Endothelial cell of umbilical vein (primary cell): ENCODE measurements around the gene SCGB1D2.

ENCODE experiments used
- EZH2 ChIP-seq: IDR thresholded peaks from 2 replicates; pipeline ENCODE4 v1.6.1; 2012; ENCODE audit warnings: borderline replicate concordance, low read depth, mild to moderate bottlenecking, moderate library complexity, low read length, inconsistent platforms; ENCODE audit not compliant: severe bottlenecking
- FOS ChIP-seq: IDR thresholded peaks from 2 replicates; pipeline ENCODE4 v1.6.1; 2011; ENCODE audit warnings: mild to moderate bottlenecking, low read length, moderate library complexity, borderline replicate concordance; ENCODE audit not compliant: insufficient read depth
- GATA2 ChIP-seq: IDR thresholded peaks from 2 replicates; pipeline ENCODE4 v1.7.0; 2011; ENCODE audit warnings: low read depth, mild to moderate bottlenecking, moderate library complexity, mixed read lengths, low read length; ENCODE audit not compliant: insufficient read length, insufficient read depth
- JUN ChIP-seq: IDR thresholded peaks from 2 replicates; pipeline ENCODE4 v1.6.1; 2011; ENCODE audit warnings: borderline replicate concordance, low read depth; ENCODE audit not compliant: insufficient read length, insufficient read depth
- MYC ChIP-seq: IDR thresholded peaks from one replicate; pipeline ENCODE4 v1.6.1; 2011; ENCODE audit warnings: mild to moderate bottlenecking, low read depth, low read length
- POLR2A ChIP-seq: IDR thresholded peaks from 2 replicates; pipeline ENCODE4 v1.6.1; 2012; ENCODE audit warnings: low read depth, mild to moderate bottlenecking, control low read depth, low read length
- POLR2AphosphoS5 ChIP-seq: IDR thresholded peaks from 2 replicates; pipeline ENCODE4 v1.6.1; 2012; ENCODE audit warnings: low read depth, mild to moderate bottlenecking, control low read depth, low read length, moderate library complexity; ENCODE audit not compliant: insufficient read depth
- TF ChIP-seq, protein P1 (sequence below), 2 donors: IDR thresholded peaks; 1 replicate in 1 of 2; 2 replicates in 1 of 2; pipeline ENCODE4 v1.5.1; 2011; ENCODE audit warnings: low read length in 2 of 2, mild to moderate bottlenecking in 2 of 2, moderate library complexity in 2 of 2, control low read depth in 1 of 2, inconsistent platforms in 1 of 2, low read depth in 1 of 2; ENCODE audit not compliant: insufficient read depth in 1 of 2; ENCODE audit errors: extremely low read depth in 1 of 2
- TF ChIP-seq, protein P2 (sequence below): IDR thresholded peaks from 2 replicates; pipeline ENCODE4 v1.6.1; 2011; ENCODE audit not compliant: insufficient read depth, insufficient read length

DNA sequence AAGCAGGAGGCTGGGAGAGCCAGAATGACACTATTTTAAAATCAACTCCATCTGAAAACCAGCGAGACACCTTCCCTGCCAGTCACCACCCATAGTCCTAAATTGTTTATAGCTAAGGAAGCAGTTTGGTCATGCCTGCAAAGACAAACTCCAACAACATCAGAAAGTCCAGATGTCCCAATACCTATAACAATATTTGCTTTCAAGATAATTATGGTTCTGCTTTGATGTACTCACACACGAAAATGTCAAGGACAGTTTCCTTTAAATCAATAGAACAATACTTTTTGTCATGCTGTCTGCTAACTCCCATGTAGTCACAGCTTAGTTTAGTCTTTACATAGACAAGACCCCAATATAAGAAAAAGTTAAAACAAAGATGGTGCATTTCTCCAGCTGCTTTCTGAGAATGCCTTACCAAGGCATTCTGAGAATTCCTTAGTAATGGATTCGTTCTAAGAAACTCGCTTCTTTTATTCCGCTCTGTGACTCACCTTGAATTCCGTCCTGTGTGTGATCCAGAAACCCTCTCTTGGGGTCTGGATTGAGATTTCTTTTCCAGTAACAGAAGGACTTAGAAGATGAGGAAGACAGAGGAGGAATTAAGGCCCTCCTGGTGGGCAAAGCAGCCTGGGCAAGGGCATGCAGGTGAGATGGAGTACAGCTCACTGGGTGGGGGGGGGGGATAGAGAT, 18.4 kb downstream of the SCGB1D2 start:
- TF ChIP-seq, protein P1, sequence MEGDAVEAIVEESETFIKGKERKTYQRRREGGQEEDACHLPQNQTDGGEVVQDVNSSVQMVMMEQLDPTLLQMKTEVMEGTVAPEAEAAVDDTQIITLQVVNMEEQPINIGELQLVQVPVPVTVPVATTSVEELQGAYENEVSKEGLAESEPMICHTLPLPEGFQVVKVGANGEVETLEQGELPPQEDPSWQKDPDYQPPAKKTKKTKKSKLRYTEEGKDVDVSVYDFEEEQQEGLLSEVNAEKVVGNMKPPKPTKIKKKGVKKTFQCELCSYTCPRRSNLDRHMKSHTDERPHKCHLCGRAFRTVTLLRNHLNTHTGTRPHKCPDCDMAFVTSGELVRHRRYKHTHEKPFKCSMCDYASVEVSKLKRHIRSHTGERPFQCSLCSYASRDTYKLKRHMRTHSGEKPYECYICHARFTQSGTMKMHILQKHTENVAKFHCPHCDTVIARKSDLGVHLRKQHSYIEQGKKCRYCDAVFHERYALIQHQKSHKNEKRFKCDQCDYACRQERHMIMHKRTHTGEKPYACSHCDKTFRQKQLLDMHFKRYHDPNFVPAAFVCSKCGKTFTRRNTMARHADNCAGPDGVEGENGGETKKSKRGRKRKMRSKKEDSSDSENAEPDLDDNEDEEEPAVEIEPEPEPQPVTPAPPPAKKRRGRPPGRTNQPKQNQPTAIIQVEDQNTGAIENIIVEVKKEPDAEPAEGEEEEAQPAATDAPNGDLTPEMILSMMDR (IDR thresholded peaks at IDR 0.05; ENCODE audit: extremely low read depth in 1 of 2, insufficient read depth in 1 of 2, low read depth in 1 of 2, low read length in 2 of 2): no peak
- no peak for TF ChIP-seq POLR2A
- TF ChIP-seq EZH2: no peak
- TF ChIP-seq, protein P2, sequence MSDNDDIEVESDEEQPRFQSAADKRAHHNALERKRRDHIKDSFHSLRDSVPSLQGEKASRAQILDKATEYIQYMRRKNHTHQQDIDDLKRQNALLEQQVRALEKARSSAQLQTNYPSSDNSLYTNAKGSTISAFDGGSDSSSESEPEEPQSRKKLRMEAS: no peak
- TF ChIP-seq JUN: no peak
- no peak for TF ChIP-seq GATA2
- TF ChIP-seq MYC: no peak
- TF ChIP-seq POLR2AphosphoS5: no peak
- no peak for TF ChIP-seq FOS
